ENCODE measurements around the gene PNPLA7. TPM values are rescaled to one million over a fixed set of nuclear protein-coding genes. Genes with fewer than 3 reads are reported as not detected.
"Not testable (repeated sequence)": the region's sequence is repeated elsewhere in the genome, so short reads cannot be mapped to it uniquely, and the experiment has no call there.

Gene PNPLA7
- total RNA-seq, 1 donor from 2014 or later, result 8.8 TPM

DNA sequence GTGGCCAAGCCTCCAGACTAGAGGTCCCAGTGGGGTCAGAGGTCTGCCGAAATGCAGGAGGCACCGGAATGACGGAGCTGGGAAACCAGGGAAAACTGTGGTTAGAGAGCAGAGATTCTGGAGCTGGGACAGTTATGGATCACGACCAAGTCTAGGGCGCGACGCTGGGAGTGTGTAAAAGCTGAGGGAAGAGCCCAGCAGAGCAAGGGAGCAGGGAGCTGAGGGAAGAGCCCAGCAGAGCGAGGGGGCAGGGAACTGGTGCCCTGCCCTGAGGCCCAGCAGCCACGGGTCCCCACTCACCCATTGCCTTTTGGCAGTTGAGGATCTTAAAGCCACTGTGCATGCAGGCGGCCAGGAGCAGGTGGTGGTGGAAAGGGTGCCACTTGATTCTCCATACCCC lies 13.9 kb upstream of the PNPLA7 start:
- TF ChIP-seq CTCF (IDR thresholded peaks at IDR 0.05; ENCODE audit: unreplicated experiment), result no peak
- H3K27ac Mint-ChIP-seq, result no peak overlapping the region
- no peaks in the 10 kb centered on the region for H3K27me3 Mint-ChIP-seq
- no peaks in the 10 kb centered on the region for H3K9me3 Mint-ChIP-seq (ENCODE audit: low read depth)
- peaks cover 25% of the 10 kb centered on the region for H3K36me3 Mint-ChIP-seq (ENCODE audit: insufficient read depth)
- DNase-seq (ENCODE audit: low spot score, unreplicated experiment), result no peak
- no peak overlapping the region for H3K4me3 Mint-ChIP-seq (ENCODE audit: low read depth)
- H3K4me1 Mint-ChIP-seq (ENCODE audit: low read depth), result no peaks in the 10 kb centered on the region

DNA sequence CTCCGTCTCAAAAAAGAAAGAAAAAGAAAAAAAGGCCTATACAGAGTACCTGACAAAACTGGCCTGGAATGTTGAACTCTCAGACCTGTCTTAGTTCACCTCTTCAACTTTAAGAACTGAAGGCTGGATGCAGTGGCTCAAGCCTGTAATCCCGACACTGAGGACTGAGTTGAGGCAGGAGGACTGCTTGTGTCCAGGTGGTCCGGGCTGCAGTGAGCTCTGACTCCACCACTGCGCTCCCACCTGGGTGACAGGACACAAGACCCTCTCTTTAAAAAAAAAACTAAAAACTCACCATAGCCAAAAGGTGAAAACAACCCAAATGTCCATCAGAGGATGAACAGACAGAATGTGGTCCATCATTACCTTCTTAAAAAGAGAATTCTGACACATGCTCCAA lies 7.9 kb upstream of the PNPLA7 start:
- no peak for DNase-seq (ENCODE audit: low spot score, unreplicated experiment)
- no peak for TF ChIP-seq CTCF (IDR thresholded peaks at IDR 0.05; ENCODE audit: unreplicated experiment)
- Mint-ChIP-seq H3K27me3 (no peaks in the 10 kb centered on the region), H3K4me3 (ENCODE audit: low read depth) (no peak overlapping the region), H3K4me1 (ENCODE audit: low read depth) (no peaks in the 10 kb centered on the region), H3K9me3 (ENCODE audit: low read depth) (no peaks in the 10 kb centered on the region), H3K27ac (no peak overlapping the region), H3K36me3 (ENCODE audit: insufficient read depth) (peaks cover 29% of the 10 kb centered on the region)

GRCh38 chr9:137556069-137556838 lies 6.1 kb upstream of the PNPLA7 start:
- DNase-seq (ENCODE audit: low spot score, unreplicated experiment), result no peak
- no peak overlapping the region for H3K4me3 Mint-ChIP-seq (ENCODE audit: low read depth)
- no peaks in the 10 kb centered on the region for H3K9me3 Mint-ChIP-seq (ENCODE audit: low read depth)
- H3K27me3 Mint-ChIP-seq, result no peaks in the 10 kb centered on the region
- peak overlapping the region; percentile 56 for H3K27ac Mint-ChIP-seq
- H3K4me1 Mint-ChIP-seq (ENCODE audit: low read depth), result peaks cover 3% of the 10 kb centered on the region
- H3K36me3 Mint-ChIP-seq (ENCODE audit: insufficient read depth), result peaks cover 23% of the 10 kb centered on the region
- no peak for TF ChIP-seq CTCF (IDR thresholded peaks at IDR 0.05; ENCODE audit: unreplicated experiment)

GRCh38 chr9:137555179-137555578 lies 5.0 kb upstream of the PNPLA7 start:
- Mint-ChIP-seq H3K27ac (no peak overlapping the region), H3K4me3 (ENCODE audit: low read depth) (no peak overlapping the region), H3K9me3 (ENCODE audit: low read depth) (no peaks in the 10 kb centered on the region), H3K36me3 (ENCODE audit: insufficient read depth) (peaks cover 22% of the 10 kb centered on the region), H3K27me3 (no peaks in the 10 kb centered on the region), H3K4me1 (ENCODE audit: low read depth) (peaks cover 4% of the 10 kb centered on the region)
- DNase-seq (ENCODE audit: low spot score, unreplicated experiment), result no peak
- no peak for TF ChIP-seq CTCF (IDR thresholded peaks at IDR 0.05; ENCODE audit: unreplicated experiment)

GRCh38 chr9:137554349-137554748 lies 4.1 kb upstream of the PNPLA7 start:
- no peak for TF ChIP-seq CTCF (IDR thresholded peaks at IDR 0.05; ENCODE audit: unreplicated experiment)
- H3K4me1 Mint-ChIP-seq (ENCODE audit: low read depth), result peaks cover 8% of the 10 kb centered on the region
- no peak overlapping the region for H3K27ac Mint-ChIP-seq
- no peak for DNase-seq (ENCODE audit: low spot score, unreplicated experiment)
- no peaks in the 10 kb centered on the region for H3K27me3 Mint-ChIP-seq
- peaks cover 14% of the 10 kb centered on the region for H3K36me3 Mint-ChIP-seq (ENCODE audit: insufficient read depth)
- H3K9me3 Mint-ChIP-seq (ENCODE audit: low read depth), result no peaks in the 10 kb centered on the region
- H3K4me3 Mint-ChIP-seq (ENCODE audit: low read depth), result no peak overlapping the region

DNA sequence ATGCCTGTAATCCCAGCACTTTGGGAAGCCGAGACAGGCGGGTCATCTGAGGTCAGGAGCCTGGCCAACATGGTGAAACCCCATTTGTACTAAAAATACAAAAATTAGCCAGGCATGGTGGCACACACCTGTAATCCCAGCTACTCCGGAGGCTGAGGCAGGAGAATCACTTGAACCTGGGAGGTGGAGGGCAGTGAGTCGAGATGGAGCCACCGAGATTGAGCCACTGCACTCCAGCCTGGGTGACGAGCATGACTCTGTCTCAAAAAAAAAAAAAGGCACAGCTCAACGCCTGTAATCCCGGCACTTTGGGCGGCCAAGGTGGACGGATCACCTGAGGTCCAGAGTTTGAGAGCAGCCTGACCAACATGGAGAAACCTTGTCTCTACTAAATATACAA lies 3.5 kb upstream of the PNPLA7 start:
- DNase-seq (ENCODE audit: low spot score, unreplicated experiment); H3K9me3 Mint-ChIP-seq (ENCODE audit: low read depth); H3K27me3 Mint-ChIP-seq; H3K27ac Mint-ChIP-seq; H3K4me1 Mint-ChIP-seq (ENCODE audit: low read depth); H3K4me3 Mint-ChIP-seq (ENCODE audit: low read depth): not testable (repeated sequence)
- peaks cover 14% of the 10 kb centered on the region for H3K36me3 Mint-ChIP-seq (ENCODE audit: insufficient read depth)

Measured in progenitor cell of endocrine pancreas (in vitro differentiated cells).